ENCODE results near the gene TPPP3. TPM values are rescaled to one million over a fixed set of nuclear protein-coding genes. Genes with fewer than 3 reads are reported as not detected.
"Not testable (repeated sequence)": the region's sequence is repeated elsewhere in the genome, so short reads cannot be mapped to it uniquely, and the experiment has no call there.

The TPPP3 gene
- total RNA-seq, 1 donor from 2014 or later = 4.7 TPM

DNA sequence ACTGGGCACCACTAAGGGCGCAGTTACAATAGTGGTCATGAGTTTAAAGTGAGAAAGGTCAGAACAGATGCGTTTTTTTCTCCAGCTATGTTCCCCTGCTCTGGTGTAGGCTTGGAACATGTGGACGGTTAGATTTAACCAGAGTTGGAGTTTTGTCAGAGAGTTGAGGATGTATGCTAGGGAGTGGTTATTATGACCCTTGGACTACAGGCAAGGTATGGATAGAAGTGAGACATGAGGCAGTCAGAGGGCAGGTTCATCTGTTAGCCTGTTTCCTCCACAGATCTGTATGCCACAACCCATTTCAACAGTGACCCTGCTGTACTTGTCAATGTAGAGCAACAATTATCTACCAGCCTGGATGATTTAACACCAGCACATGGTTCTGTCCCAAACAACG is 22.6 kb downstream of the TPPP3 start:
- peaks cover 6% of the 10 kb centered on the region for H3K4me1 Mint-ChIP-seq
- peaks cover 9% of the 10 kb centered on the region for H3K27me3 Mint-ChIP-seq (ENCODE audit: low read depth)
- no peaks in the 10 kb centered on the region for H3K36me3 Mint-ChIP-seq (ENCODE audit: low read depth)
- TF ChIP-seq, protein P1, sequence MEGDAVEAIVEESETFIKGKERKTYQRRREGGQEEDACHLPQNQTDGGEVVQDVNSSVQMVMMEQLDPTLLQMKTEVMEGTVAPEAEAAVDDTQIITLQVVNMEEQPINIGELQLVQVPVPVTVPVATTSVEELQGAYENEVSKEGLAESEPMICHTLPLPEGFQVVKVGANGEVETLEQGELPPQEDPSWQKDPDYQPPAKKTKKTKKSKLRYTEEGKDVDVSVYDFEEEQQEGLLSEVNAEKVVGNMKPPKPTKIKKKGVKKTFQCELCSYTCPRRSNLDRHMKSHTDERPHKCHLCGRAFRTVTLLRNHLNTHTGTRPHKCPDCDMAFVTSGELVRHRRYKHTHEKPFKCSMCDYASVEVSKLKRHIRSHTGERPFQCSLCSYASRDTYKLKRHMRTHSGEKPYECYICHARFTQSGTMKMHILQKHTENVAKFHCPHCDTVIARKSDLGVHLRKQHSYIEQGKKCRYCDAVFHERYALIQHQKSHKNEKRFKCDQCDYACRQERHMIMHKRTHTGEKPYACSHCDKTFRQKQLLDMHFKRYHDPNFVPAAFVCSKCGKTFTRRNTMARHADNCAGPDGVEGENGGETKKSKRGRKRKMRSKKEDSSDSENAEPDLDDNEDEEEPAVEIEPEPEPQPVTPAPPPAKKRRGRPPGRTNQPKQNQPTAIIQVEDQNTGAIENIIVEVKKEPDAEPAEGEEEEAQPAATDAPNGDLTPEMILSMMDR (conservative IDR thresholded peaks at IDR 0.05) = no peak
- no peak for DNase-seq (ENCODE audit: low read depth, low spot score)
- no peaks in the 10 kb centered on the region for H3K9me3 Mint-ChIP-seq
- H3K4me3 Mint-ChIP-seq = no peak overlapping the region
- H3K27ac Mint-ChIP-seq (ENCODE audit: unreplicated experiment) = no peak overlapping the region

DNA sequence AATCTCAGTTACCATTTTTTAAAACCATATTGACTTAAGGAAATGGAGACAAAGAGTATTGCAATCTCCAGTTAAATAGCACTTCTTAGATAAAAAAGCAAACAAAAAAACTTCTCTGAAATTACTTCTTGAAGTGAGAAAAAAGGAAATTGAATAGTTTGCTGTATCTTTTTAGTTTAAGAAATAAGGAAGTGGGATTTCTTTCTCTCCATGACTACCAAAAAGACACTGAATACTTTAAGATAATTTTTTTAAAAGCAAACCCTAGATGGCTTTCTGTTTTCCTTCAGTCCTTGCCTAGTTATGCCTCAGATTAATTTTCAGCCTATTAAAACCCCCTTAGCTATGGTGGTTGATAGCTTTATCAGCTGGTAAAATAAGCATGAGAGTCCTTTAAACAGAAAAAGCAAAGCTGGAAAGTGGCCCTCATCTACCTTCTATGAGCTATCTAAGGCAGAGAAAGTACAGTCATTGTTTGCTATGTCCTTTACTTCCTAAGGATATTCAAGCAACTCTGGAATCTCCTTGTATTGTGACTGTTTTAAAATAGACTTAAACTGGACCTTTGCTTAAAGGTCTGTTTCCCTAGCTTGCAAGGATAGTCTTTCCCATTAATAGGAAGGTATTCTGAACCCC is 28.6 kb downstream of the TPPP3 start:
- DNase-seq (ENCODE audit: low read depth, low spot score) = no peak
- Mint-ChIP-seq H3K27me3 (ENCODE audit: low read depth) (peaks cover 8% of the 10 kb centered on the region), H3K36me3 (ENCODE audit: low read depth) (no peaks in the 10 kb centered on the region), H3K4me1 (peaks cover 18% of the 10 kb centered on the region), H3K27ac (ENCODE audit: unreplicated experiment) (no peak overlapping the region), H3K9me3 (no peaks in the 10 kb centered on the region), H3K4me3 (no peak overlapping the region)
- TF ChIP-seq, protein P1 (conservative IDR thresholded peaks at IDR 0.05) = no peak

DNA sequence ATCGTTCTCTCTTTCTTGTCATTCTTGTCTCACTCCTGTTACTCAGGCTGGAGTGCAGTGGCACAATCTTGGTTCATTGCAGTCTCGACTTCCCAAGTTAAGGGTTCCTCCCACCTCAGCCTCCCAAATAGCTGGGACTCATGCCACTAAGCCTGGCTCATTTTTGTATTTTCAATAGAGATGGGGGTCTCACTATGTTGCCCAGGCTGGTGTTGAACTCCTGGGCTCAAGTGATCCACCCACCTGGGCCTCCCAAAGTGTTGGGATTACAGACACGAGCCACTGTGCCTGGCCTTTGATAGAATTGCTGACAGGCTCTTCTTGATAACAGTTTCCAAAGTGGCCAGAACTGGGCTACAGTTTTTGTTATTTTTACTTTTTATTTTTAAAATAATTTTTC is 32.3 kb downstream of the TPPP3 start:
- Mint-ChIP-seq H3K27ac (ENCODE audit: unreplicated experiment) (no peak overlapping the region), H3K27me3 (ENCODE audit: low read depth) (peaks cover 5% of the 10 kb centered on the region), H3K9me3 (no peaks in the 10 kb centered on the region), H3K36me3 (ENCODE audit: low read depth) (no peaks in the 10 kb centered on the region), H3K4me3 (no peak overlapping the region), H3K4me1 (peaks cover 18% of the 10 kb centered on the region)
- TF ChIP-seq, protein P1 (conservative IDR thresholded peaks at IDR 0.05) = no peak
- DNase-seq (ENCODE audit: low read depth, low spot score) = no peak

DNA sequence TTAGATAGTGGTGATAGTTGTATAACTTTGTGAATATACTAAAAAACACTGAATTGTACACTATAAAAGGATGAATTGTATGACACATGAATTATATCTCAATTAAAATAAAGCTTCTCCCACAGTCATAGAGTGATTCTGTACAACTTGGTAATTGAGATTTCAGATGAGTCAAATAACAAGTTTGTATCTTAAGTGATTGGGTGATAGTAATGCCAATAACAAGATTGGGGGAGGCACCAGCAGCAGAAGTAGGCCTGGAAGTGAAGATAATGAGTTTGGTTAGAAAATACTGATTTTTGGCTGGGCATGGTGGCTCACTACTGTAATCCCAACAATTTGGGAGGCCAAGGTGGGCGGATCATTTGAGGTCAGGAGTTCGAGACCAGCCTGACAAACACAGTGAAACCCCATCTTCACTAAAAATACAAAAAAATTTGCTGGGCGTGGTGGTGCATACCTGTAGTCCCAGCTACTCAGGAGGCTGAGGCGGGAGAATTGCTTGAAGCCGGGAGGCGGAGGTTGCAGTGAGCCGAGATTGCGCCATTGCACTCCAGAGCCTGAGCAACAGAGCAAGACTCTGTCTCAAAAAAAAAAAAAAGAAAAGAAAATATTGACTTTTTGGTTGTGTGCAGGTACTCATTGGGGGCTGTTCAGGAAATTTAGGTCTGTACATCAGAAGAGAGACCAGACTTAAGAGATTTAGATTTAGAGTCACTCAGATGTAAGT is 33.6 kb downstream of the TPPP3 start:
- H3K9me3 Mint-ChIP-seq; H3K4me3 Mint-ChIP-seq; H3K27me3 Mint-ChIP-seq (ENCODE audit: low read depth); H3K36me3 Mint-ChIP-seq (ENCODE audit: low read depth); DNase-seq (ENCODE audit: low read depth, low spot score); H3K27ac Mint-ChIP-seq (ENCODE audit: unreplicated experiment): not testable (repeated sequence)
- H3K4me1 Mint-ChIP-seq = peaks cover 13% of the 10 kb centered on the region

DNA sequence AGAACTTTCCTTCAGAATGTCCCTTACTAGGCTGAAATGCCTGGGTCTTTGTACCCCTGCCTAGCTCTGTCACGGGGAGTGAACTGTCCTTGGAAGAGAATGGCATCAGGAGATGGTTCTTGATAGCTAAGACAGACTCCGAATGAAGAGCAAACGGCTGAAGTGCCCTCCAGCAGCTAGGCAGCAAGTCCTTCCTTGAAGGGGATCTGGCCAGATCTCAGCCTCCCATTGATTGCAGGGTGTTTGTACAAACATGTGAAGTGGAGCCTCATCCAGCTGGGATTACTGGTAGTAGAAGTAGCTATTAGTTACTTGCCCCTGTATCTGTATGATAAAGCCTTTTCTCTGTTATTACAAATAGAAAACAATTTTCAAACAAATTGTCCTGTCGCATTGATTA is 35.7 kb downstream of the TPPP3 start:
- Mint-ChIP-seq H3K4me1 (no peaks in the 10 kb centered on the region), H3K9me3 (no peaks in the 10 kb centered on the region), H3K4me3 (no peak overlapping the region), H3K27ac (ENCODE audit: unreplicated experiment) (no peak overlapping the region), H3K36me3 (ENCODE audit: low read depth) (no peaks in the 10 kb centered on the region), H3K27me3 (ENCODE audit: low read depth) (peaks cover 10% of the 10 kb centered on the region)
- no peak for DNase-seq (ENCODE audit: low read depth, low spot score)
- TF ChIP-seq, protein P1 (conservative IDR thresholded peaks at IDR 0.05) = no peak

DNA sequence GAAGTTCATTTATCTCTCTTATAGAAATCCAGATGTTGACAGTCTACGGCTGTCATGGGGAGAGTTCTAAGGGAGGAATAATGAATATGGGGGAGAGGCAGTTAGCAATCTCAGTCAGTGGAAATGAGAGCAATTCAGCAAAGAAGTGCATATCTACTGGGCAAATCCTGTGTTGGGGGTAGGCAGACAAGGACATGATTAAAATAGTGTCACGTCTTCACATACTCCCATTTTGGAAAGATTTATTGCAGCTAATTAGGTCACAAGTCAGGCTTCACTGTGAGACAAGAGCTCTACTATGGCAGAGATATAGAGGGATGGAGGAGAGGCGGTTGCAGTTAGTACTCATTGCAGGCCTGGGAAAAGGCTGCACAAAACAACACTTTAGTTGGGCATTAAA is 36.9 kb downstream of the TPPP3 start:
- H3K4me1 Mint-ChIP-seq = no peaks in the 10 kb centered on the region
- no peak for DNase-seq (ENCODE audit: low read depth, low spot score)
- no peak overlapping the region for H3K27ac Mint-ChIP-seq (ENCODE audit: unreplicated experiment)
- TF ChIP-seq, protein P1 (conservative IDR thresholded peaks at IDR 0.05) = no peak
- H3K27me3 Mint-ChIP-seq (ENCODE audit: low read depth) = peaks cover 10% of the 10 kb centered on the region
- H3K4me3 Mint-ChIP-seq = no peak overlapping the region
- H3K9me3 Mint-ChIP-seq = no peaks in the 10 kb centered on the region
- H3K36me3 Mint-ChIP-seq (ENCODE audit: low read depth) = no peaks in the 10 kb centered on the region

DNA sequence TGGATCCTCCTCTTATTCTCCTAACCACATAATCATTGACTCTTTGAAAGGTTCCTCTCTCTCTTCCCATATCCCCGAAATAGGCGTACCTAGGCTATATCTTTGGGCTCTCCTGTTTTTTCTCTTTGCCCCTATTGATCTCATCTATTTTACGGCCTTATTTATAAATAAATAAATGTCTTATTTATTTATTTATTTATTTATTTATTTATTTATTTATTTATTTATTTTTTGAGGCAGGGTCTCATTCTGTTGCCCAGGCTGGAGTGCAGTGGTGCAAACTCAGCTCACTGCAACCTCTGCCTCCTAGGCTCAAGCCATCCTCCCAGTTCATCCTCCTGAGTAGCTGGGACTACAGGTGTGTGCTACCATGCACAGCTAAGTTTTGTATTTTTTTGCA is 40.8 kb downstream of the TPPP3 start:
- not testable (repeated sequence) for H3K9me3 Mint-ChIP-seq; H3K36me3 Mint-ChIP-seq (ENCODE audit: low read depth); H3K4me3 Mint-ChIP-seq; H3K27ac Mint-ChIP-seq (ENCODE audit: unreplicated experiment); H3K4me1 Mint-ChIP-seq; DNase-seq (ENCODE audit: low read depth, low spot score)
- peaks cover 14% of the 10 kb centered on the region for H3K27me3 Mint-ChIP-seq (ENCODE audit: low read depth)
